Measurements from ENCODE around the gene ZNF362. TPM values are rescaled to one million over a fixed set of nuclear protein-coding genes. Genes with fewer than 3 reads are reported as not detected.

ZNF362 gene
- total RNA-seq, 2 donors from 2014 or later: 27.4 to 41.5 TPM

GRCh38 chr1:33246171-33246570, 10.1 kb upstream of the ZNF362 start:
- H3K36me3 Mint-ChIP-seq (ENCODE audit: low read depth): no peaks in the 10 kb centered on the region
- no peaks in the 10 kb centered on the region for H3K9me3 Mint-ChIP-seq
- DNase-seq: peak; percentile 25
- peaks cover 36% of the 10 kb centered on the region for H3K4me1 Mint-ChIP-seq
- H3K4me3 Mint-ChIP-seq: no peak overlapping the region
- Histone ChIP-seq H3K4me1 (ENCODE audit: control insufficient read depth, insufficient read depth, low read length) (peaks cover 33% of the 10 kb centered on the region), H3K9me3 (ENCODE audit: control insufficient read depth, low read length) (no peaks in the 10 kb centered on the region), H3K9ac (ENCODE audit: extremely low read depth, low read length, poor library complexity, severe bottlenecking) (no peak overlapping the region), H3K4me3 (ENCODE audit: low read length) (no peak overlapping the region), H3K27me3 (ENCODE audit: control insufficient read depth, insufficient read depth, low read length, poor library complexity, severe bottlenecking) (peaks cover 17% of the 10 kb centered on the region), H3K27ac (ENCODE audit: low read depth, low read length) (no peak overlapping the region), H3K36me3 (ENCODE audit: control insufficient read depth, insufficient read depth, low read length) (no peaks in the 10 kb centered on the region)
- peaks cover 25% of the 10 kb centered on the region for H3K27me3 Mint-ChIP-seq (ENCODE audit: insufficient read depth)
- TF ChIP-seq, protein P1, sequence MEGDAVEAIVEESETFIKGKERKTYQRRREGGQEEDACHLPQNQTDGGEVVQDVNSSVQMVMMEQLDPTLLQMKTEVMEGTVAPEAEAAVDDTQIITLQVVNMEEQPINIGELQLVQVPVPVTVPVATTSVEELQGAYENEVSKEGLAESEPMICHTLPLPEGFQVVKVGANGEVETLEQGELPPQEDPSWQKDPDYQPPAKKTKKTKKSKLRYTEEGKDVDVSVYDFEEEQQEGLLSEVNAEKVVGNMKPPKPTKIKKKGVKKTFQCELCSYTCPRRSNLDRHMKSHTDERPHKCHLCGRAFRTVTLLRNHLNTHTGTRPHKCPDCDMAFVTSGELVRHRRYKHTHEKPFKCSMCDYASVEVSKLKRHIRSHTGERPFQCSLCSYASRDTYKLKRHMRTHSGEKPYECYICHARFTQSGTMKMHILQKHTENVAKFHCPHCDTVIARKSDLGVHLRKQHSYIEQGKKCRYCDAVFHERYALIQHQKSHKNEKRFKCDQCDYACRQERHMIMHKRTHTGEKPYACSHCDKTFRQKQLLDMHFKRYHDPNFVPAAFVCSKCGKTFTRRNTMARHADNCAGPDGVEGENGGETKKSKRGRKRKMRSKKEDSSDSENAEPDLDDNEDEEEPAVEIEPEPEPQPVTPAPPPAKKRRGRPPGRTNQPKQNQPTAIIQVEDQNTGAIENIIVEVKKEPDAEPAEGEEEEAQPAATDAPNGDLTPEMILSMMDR (conservative IDR thresholded peaks at IDR 0.05): no peak
- 90 to 93% methylated on average over 2 to 4 of the region's 4 CpGs for WGBS, 2 experiments (ENCODE audit: insufficient coverage in 1 of 2, insufficient read length in 1 of 2)
- no peak overlapping the region for H3K27ac Mint-ChIP-seq

DNA sequence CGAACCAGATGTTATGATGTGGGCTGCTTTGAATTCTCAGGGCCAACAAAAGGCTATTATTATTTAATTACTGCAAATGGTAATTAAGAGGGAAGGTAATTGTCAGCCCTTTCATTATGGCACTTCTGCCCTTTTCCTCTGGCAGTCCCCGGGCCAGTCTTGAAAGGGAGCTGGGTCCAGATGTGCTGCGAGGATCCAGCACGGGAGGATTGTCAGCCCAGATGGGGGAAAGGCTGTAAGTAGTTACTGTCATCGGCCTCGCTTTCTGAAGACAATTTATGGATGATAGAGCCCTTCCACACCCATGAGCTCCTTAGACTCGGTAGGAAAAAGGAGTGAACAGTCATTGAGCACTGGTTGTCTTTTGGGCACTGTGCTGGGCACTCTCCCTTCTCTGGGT, 8.7 kb upstream of the ZNF362 start:
- no peak overlapping the region for H3K9ac ChIP-seq (ENCODE audit: extremely low read depth, low read length, poor library complexity, severe bottlenecking)
- no peaks in the 10 kb centered on the region for H3K9me3 Mint-ChIP-seq

DNA sequence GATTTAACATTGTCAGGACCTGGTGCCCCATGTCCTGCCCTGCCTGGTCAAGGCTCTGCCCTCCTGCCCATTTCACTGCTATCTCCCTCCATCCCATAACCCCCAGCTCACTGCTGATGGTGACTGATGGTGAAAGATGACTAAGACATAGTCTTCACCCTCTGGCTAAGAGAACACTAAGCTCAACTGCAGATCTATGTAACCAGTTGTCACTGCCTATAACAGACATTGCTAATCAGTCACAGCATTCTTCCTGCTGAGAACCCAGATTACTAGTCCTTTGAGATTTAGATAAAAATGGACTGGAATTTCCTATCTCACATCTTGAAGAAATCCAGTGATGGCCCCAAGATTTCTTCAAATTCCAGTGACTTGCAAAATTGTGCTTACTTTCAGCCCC, 8.0 kb upstream of the ZNF362 start:
- no peaks in the 10 kb centered on the region for H3K36me3 ChIP-seq (ENCODE audit: control insufficient read depth, insufficient read depth, low read length)
- TF ChIP-seq, protein P1 (conservative IDR thresholded peaks at IDR 0.05): no peak
- no peak overlapping the region for H3K27ac ChIP-seq (ENCODE audit: low read depth, low read length)
- no peaks in the 10 kb centered on the region for H3K36me3 Mint-ChIP-seq (ENCODE audit: low read depth)
- no peaks in the 10 kb centered on the region for H3K9me3 Mint-ChIP-seq
- no peak overlapping the region for H3K4me3 Mint-ChIP-seq
- H3K4me1 Mint-ChIP-seq: peaks cover 39% of the 10 kb centered on the region
- H3K4me3 ChIP-seq (ENCODE audit: low read length): no peak overlapping the region
- H3K4me1 ChIP-seq (ENCODE audit: control insufficient read depth, insufficient read depth, low read length): peaks cover 33% of the 10 kb centered on the region
- peak; percentile 34 for DNase-seq
- H3K27ac Mint-ChIP-seq: no peak overlapping the region
- no peaks in the 10 kb centered on the region for H3K9me3 ChIP-seq (ENCODE audit: control insufficient read depth, low read length)
- peaks cover 32% of the 10 kb centered on the region for H3K27me3 Mint-ChIP-seq (ENCODE audit: insufficient read depth)
- no peak overlapping the region for H3K9ac ChIP-seq (ENCODE audit: extremely low read depth, low read length, poor library complexity, severe bottlenecking)
- peaks cover 17% of the 10 kb centered on the region for H3K27me3 ChIP-seq (ENCODE audit: control insufficient read depth, insufficient read depth, low read length, poor library complexity, severe bottlenecking)

More for the DNA sequence above, 8.7 kb upstream of the ZNF362 start:
- H3K27me3 ChIP-seq (ENCODE audit: control insufficient read depth, insufficient read depth, low read length, poor library complexity, severe bottlenecking): peaks cover 17% of the 10 kb centered on the region
- Mint-ChIP-seq H3K4me1 (peaks cover 41% of the 10 kb centered on the region), H3K36me3 (ENCODE audit: low read depth) (no peaks in the 10 kb centered on the region), H3K4me3 (no peak overlapping the region), H3K27ac (no peak overlapping the region), H3K27me3 (ENCODE audit: insufficient read depth) (peaks cover 27% of the 10 kb centered on the region)
- no peak overlapping the region for H3K4me3 ChIP-seq (ENCODE audit: low read length)
- WGBS, 2 experiments (ENCODE audit: insufficient coverage in 1 of 2, insufficient read length in 1 of 2): 78 to 83% methylated on average over 6 to 7 of the region's 7 CpGs
- H3K27ac ChIP-seq (ENCODE audit: low read depth, low read length): no peak overlapping the region
- TF ChIP-seq, protein P1 (conservative IDR thresholded peaks at IDR 0.05): no peak
- no peaks in the 10 kb centered on the region for H3K36me3 ChIP-seq (ENCODE audit: control insufficient read depth, insufficient read depth, low read length)
- H3K9me3 ChIP-seq (ENCODE audit: control insufficient read depth, low read length): no peaks in the 10 kb centered on the region
- peaks cover 33% of the 10 kb centered on the region for H3K4me1 ChIP-seq (ENCODE audit: control insufficient read depth, insufficient read depth, low read length)
- DNase-seq: peak; percentile 22
